ENCODE results near the gene ALDH1L1.

DNA sequence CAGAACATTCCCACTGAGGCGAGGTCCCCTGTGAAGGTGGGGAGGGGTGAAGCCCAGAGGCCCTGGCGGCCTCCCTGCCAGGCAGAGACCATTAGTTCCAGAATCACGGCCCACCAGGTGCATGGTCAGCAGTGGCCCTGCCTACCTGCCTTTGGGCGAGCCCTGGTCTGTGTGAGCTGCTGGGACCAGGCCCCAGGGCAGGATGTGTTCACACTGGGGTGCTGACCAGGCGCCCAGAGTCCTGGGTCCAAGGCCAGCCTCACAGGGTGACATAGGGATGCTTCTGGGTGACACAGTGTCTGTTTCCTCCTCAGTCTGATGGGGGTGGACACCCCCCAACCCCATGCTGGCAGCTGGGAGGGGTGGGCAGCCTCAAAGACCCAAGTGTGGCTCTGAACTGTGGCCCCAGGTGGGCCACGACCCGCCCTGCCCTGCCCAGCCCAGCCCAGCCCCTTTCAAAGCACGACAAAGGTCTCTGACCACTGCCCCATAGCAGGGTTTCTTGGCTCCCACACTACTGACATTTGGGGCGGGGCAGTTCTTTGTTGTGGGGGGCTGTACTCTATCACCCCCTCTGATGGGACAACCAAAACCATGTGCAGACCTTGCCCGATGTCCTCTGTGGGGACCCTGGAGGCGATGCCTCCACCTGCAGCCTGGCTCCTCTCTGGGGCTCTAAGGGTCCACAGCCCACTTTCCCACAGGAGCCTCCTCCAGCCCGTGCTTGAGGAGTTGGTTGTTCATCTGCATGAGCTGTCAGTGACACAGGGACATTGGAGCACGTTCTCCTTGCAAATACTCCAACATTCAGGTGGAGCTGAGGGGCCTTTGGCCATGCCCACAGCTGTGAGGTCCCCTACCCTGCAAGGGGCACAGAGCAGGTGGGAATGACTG is 51.6 kb downstream of the ALDH1L1 start:
- TF ChIP-seq GATA2 (IDR thresholded peaks at IDR 0.05; ENCODE audit: low read depth, low read length) (no peak), GATA3 (IDR thresholded peaks at IDR 0.05; ENCODE audit: low read depth, low read length) (no peak)
